Mammary epithelial cell (primary cell): ENCODE data around the gene RAB5A.

Source experiments
- EZH2 ChIP-seq: IDR thresholded peaks from 2 replicates; pipeline ENCODE4 v1.6.1; 2012; ENCODE audit warnings: low read length, inconsistent platforms, borderline replicate concordance
- TF ChIP-seq, protein P1 (sequence below), 2 donors: IDR thresholded peaks in 1 of 2; conservative IDR thresholded peaks in 1 of 2; 2 replicates each; pipeline ENCODE4 v1.5.1; 2011 to 2012; ENCODE audit warnings: inconsistent platforms in 2 of 2, low read length in 2 of 2, mild to moderate bottlenecking in 2 of 2, control low read depth in 1 of 2, low read depth in 1 of 2; ENCODE audit not compliant: insufficient read depth in 1 of 2; ENCODE audit errors: extremely low read depth in 1 of 2

DNA sequence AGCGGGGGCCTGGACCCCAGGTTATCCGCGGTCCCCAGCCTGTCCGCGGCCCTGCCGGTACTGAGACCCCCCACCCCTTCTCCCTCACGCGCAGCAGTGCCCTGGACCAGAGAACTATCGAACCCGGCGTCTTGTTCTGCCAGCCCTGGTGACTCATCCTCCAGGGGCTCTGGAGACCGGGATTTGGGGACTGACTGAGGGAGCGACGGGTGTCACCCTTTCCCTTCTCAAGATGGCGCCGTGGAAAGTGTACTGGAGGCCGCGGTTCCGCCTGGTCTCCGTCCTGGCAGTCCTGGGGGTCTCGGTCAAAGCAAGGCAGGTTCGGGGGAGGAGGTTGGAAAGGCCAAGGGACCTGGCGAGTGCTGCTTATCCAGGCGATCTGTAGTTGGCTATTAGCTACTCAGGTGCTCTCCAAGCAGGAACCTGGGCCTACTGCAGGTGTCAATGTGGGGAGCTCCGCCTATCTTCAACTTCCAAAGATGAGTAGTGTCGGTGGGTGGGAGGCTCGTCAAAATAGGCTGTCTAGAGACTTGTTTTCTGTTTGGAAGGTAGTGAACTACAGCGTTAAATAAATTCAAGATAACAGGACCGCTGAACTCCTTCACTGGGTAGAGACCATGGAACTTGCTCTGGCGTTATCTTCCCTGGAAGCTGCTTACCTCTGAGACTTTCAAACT is 790 bp downstream of the RAB5A start:
- TF ChIP-seq, protein P1, sequence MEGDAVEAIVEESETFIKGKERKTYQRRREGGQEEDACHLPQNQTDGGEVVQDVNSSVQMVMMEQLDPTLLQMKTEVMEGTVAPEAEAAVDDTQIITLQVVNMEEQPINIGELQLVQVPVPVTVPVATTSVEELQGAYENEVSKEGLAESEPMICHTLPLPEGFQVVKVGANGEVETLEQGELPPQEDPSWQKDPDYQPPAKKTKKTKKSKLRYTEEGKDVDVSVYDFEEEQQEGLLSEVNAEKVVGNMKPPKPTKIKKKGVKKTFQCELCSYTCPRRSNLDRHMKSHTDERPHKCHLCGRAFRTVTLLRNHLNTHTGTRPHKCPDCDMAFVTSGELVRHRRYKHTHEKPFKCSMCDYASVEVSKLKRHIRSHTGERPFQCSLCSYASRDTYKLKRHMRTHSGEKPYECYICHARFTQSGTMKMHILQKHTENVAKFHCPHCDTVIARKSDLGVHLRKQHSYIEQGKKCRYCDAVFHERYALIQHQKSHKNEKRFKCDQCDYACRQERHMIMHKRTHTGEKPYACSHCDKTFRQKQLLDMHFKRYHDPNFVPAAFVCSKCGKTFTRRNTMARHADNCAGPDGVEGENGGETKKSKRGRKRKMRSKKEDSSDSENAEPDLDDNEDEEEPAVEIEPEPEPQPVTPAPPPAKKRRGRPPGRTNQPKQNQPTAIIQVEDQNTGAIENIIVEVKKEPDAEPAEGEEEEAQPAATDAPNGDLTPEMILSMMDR (conservative IDR thresholded peaks at IDR 0.05 in 1 of 2, IDR thresholded peaks at IDR 0.05 in 1 of 2; ENCODE audit: extremely low read depth in 1 of 2, insufficient read depth in 1 of 2, low read depth in 1 of 2, low read length in 2 of 2) = peak in 1 of 2 donors; percentile 2
- no peak for TF ChIP-seq EZH2
